GM23248 (cell line): ENCODE measurements around the gene PLPP2. TPM values are rescaled to one million over a fixed set of nuclear protein-coding genes. Genes with fewer than 3 reads are reported as not detected.
A peak's percentile ranks its signal among the peaks of the same experiment; 100 is the strongest.

Source experiments
- DNase-seq: peaks from one replicate; pipeline ENCODE4 v3.0.0-alpha.2; 2015
- H2AFZ ChIP-seq: fragments of 200-600 bp; sonication (generic); 2 replicates; pipeline ENCODE4 v1.6.1; 2016; ENCODE audit warnings: antibody characterized with exemption
- H3F3A ChIP-seq: fragments of 200-600 bp; sonication (generic); 2 replicates; pipeline ENCODE4 v1.6.1; 2016; ENCODE audit warnings: mild to moderate bottlenecking, antibody characterized with exemption, mixed run types; ENCODE audit not compliant: insufficient read depth
- H3K27ac ChIP-seq: fragments of 200-600 bp; sonication (generic); 2 replicates; pipeline ENCODE4 v1.5.1; 2016; ENCODE audit warnings: mild to moderate bottlenecking
- H3K27me3 ChIP-seq: fragments of 200-600 bp; sonication (generic); replicated peaks from 2 replicates; pipeline ENCODE4 v1.6.1; 2016; ENCODE audit warnings: mild to moderate bottlenecking; ENCODE audit not compliant: insufficient read depth
- H3K36me3 ChIP-seq: fragments of 200-600 bp; sonication (generic); 2 replicates; pipeline ENCODE4 v1.6.1; 2016; ENCODE audit warnings: low read depth, mild to moderate bottlenecking
- H3K4me1 ChIP-seq: fragments of 200-600 bp; sonication (generic); 2 replicates; pipeline ENCODE4 v1.6.1; 2016; ENCODE audit warnings: mild to moderate bottlenecking; ENCODE audit not compliant: insufficient read depth
- H3K4me2 ChIP-seq: fragments of 200-600 bp; sonication (generic); one replicate; pipeline ENCODE4 v1.6.1; 2016; ENCODE audit warnings: mild to moderate bottlenecking; ENCODE audit not compliant: unreplicated experiment
- H3K4me3 ChIP-seq: fragments of 200-600 bp; sonication (generic); 2 replicates; pipeline ENCODE4 v1.5.1; 2016; ENCODE audit warnings: mild to moderate bottlenecking
- H3K79me2 ChIP-seq: fragments of 200-600 bp; sonication (generic); 2 replicates; pipeline ENCODE4 v1.6.1; 2016; ENCODE audit warnings: mild to moderate bottlenecking; ENCODE audit not compliant: insufficient read depth
- H3K9ac ChIP-seq: fragments of 200-600 bp; sonication (generic); 2 replicates; pipeline ENCODE4 v1.6.1; 2016; ENCODE audit warnings: mild to moderate bottlenecking
- H3K9me2 ChIP-seq: fragments of 200-600 bp; sonication (generic); 2 replicates; pipeline ENCODE4 v1.6.1; 2016; ENCODE audit warnings: mixed run types, mild to moderate bottlenecking, moderate library complexity; ENCODE audit not compliant: insufficient read depth
- H3K9me3 ChIP-seq: fragments of 200-600 bp; sonication (generic); one replicate; pipeline ENCODE4 v1.6.1; 2017; ENCODE audit warnings: low read depth
- H4K20me1 ChIP-seq: fragments of 200-600 bp; sonication (generic); 2 replicates; pipeline ENCODE4 v1.6.0; 2016; ENCODE audit not compliant: insufficient read depth
- EZH2 ChIP-seq: fragments of 200-600 bp; sonication (generic); IDR thresholded peaks from 2 replicates; pipeline ENCODE4 v1.6.1; 2018; ENCODE audit warnings: antibody characterized with exemption, mild to moderate bottlenecking; ENCODE audit not compliant: insufficient read depth, poor library complexity, severe bottlenecking
- EZH2phosphoT487 ChIP-seq: fragments of 200-600 bp; sonication (generic); IDR thresholded peaks from 2 replicates; pipeline ENCODE4 v1.6.1; 2018; ENCODE audit warnings: antibody characterized with exemption, moderate library complexity, mild to moderate bottlenecking, low read depth; ENCODE audit not compliant: insufficient read depth
- WGBS, 2 experiments: methylation state at CpG; one replicate each; pipeline ENCODE4 v1.1.6; 2015 to 2017; ENCODE audit warnings: low lambda C conversion rate in 2 of 2, low coverage in 1 of 2; ENCODE audit errors: missing lambda C conversion rate in 2 of 2; 5-methylcytosine and 5-hydroxymethylcytosine counted together
- in situ Hi-C: fragments of 300-500 bp; cut with MboI; formaldehyde crosslinking; loops from 2 replicates; pipeline ENCODE4 v1.15.0; 2020
- polyA plus RNA-seq: library from polyadenylated mRNA; unstranded; fragments of >200 nt; fragmentation: Nextera tagmentation; extraction: Ambion mirVana; gene quantifications from 2 replicates; pipeline ENCODE4 v1.2.1, GENCODE V29; 2016
- total RNA-seq: library from RNA; depleted of rRNA; stranded (reverse); fragments of >200 nt; shearing (Covaris generic); gene quantifications from 2 replicates; pipeline ENCODE4 v1.2.3, GENCODE V29; 2014

The PLPP2 gene
- total and polyA plus RNA-seq, 2 experiments from 2014 or later: 1.3 to 1.4 TPM

GRCh38 chr19:330503-330902, 39.3 kb upstream of the PLPP2 start:
- no peak for TF ChIP-seq EZH2
- TF ChIP-seq EZH2phosphoT487: no peak
- Histone ChIP-seq H2AFZ (no peak overlapping the region), H3K79me2 (peaks cover 83% of the 10 kb centered on the region), H3K4me2 (no peak overlapping the region), H3K4me1 (no peaks in the 10 kb centered on the region), H3K9ac (no peak overlapping the region), H3K27ac (no peak overlapping the region), H3K27me3 (no peaks in the 10 kb centered on the region), H3K4me3 (no peak overlapping the region), H3F3A (no peaks in the 10 kb centered on the region), H3K9me3 (no peaks in the 10 kb centered on the region), H4K20me1 (no peaks in the 10 kb centered on the region), H3K36me3 (peaks cover 36% of the 10 kb centered on the region; the same call in 1 of the 2 replicates), H3K9me2 (no peaks in the 10 kb centered on the region)
- DNase-seq: no peak
- WGBS, 2 experiments: 99 to 100% methylated on average over 8 of the region's 8 CpGs
- in situ Hi-C loops: no loop called here

DNA sequence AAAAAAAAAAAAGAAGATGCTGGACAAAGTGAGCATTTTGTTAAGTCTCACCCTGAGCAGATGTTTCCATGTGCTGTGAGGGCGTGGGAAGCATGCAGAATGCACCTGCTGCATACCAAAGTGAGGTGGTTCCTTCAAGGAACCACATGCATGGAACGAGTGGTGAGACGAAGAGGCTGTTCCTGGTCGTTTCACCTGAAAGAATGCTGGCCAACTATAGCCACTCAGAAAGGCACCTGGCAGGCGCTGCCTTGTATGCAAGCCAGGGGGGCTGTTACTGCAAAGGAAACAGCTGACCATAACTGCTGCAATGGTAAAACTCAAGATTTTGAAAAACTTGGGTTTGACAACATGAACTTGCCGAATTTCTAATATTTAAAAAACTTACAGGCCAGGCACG, 38.7 kb upstream of the PLPP2 start:
- Histone ChIP-seq H3K9me3 (no peaks in the 10 kb centered on the region), H3K27ac (no peak overlapping the region), H2AFZ (no peak overlapping the region), H3K9me2 (no peaks in the 10 kb centered on the region), H3F3A (no peaks in the 10 kb centered on the region), H3K27me3 (no peaks in the 10 kb centered on the region), H3K4me2 (no peak overlapping the region), H3K79me2 (peaks cover 78% of the 10 kb centered on the region), H4K20me1 (no peaks in the 10 kb centered on the region), H3K4me1 (no peaks in the 10 kb centered on the region), H3K9ac (no peak overlapping the region), H3K36me3 (peaks cover 37% of the 10 kb centered on the region; the same call in 1 of the 2 replicates), H3K4me3 (no peak overlapping the region)
- TF ChIP-seq EZH2 (no peak), EZH2phosphoT487 (no peak)
- WGBS, 2 experiments: 97% methylated on average over 7 of the region's 7 CpGs
- no peak for DNase-seq
- in situ Hi-C loops: no loop called here

GRCh38 chr19:328025-328505, 36.9 kb upstream of the PLPP2 start:
- Histone ChIP-seq H3K27ac (no peak overlapping the region), H3K9me2 (no peaks in the 10 kb centered on the region), H3F3A (no peaks in the 10 kb centered on the region), H3K9ac (no peak overlapping the region), H3K27me3 (no peaks in the 10 kb centered on the region), H3K4me3 (no peak overlapping the region), H3K9me3 (no peaks in the 10 kb centered on the region), H2AFZ (no peak overlapping the region), H4K20me1 (no peaks in the 10 kb centered on the region), H3K36me3 (peaks cover 50% of the 10 kb centered on the region; the same call in 1 of the 2 replicates), H3K4me1 (no peaks in the 10 kb centered on the region), H3K79me2 (peaks cover 79% of the 10 kb centered on the region), H3K4me2 (no peak overlapping the region)
- 95 to 100% methylated on average over 4 of the region's 4 CpGs for WGBS, 2 experiments
- in situ Hi-C loops: no loop called here
- DNase-seq: peak; percentile 30
- TF ChIP-seq EZH2 (no peak), EZH2phosphoT487 (no peak)

- in situ Hi-C loops: no loop called here
- H3K36me3 ChIP-seq: peaks cover 50% of the 10 kb centered on the region; the same call in 1 of the 2 replicates
These were observed 36.3 kb upstream of the PLPP2 start for GRCh38 chr19:327291-328024.

More at GRCh38 chr19:327291-328024, 36.3 kb upstream of the PLPP2 start:
- H3K27me3 ChIP-seq: no peaks in the 10 kb centered on the region
- H3F3A ChIP-seq: no peaks in the 10 kb centered on the region
- TF ChIP-seq EZH2 (no peak), EZH2phosphoT487 (no peak)
- H3K27ac ChIP-seq: no peak overlapping the region
- no peak overlapping the region for H3K9ac ChIP-seq
- no peak for DNase-seq
- no peaks in the 10 kb centered on the region for H4K20me1 ChIP-seq
- no peak overlapping the region for H3K4me3 ChIP-seq
- H3K9me2 ChIP-seq: no peaks in the 10 kb centered on the region
- H3K79me2 ChIP-seq: peaks cover 85% of the 10 kb centered on the region
- no peaks in the 10 kb centered on the region for H3K9me3 ChIP-seq
- H2AFZ ChIP-seq: no peak overlapping the region
- no peak overlapping the region for H3K4me2 ChIP-seq
- H3K4me1 ChIP-seq: no peaks in the 10 kb centered on the region
- WGBS, 2 experiments: 93 to 94% methylated on average over 17 of the region's 17 CpGs
